ENCODE data around the gene LENG1. TPM values are rescaled to one million over a fixed set of nuclear protein-coding genes. Genes with fewer than 3 reads are reported as not detected.
"Not testable (repeated sequence)": the region's sequence is repeated elsewhere in the genome, so short reads cannot be mapped to it uniquely, and the experiment has no call there.

The LENG1 gene
- polyA plus RNA-seq (2013, experiment 1 of 2; ENCODE audit: insufficient read length) = 8.4 TPM
- polyA plus RNA-seq (2013, experiment 2 of 2; ENCODE audit: insufficient read length) = 8.2 TPM

DNA sequence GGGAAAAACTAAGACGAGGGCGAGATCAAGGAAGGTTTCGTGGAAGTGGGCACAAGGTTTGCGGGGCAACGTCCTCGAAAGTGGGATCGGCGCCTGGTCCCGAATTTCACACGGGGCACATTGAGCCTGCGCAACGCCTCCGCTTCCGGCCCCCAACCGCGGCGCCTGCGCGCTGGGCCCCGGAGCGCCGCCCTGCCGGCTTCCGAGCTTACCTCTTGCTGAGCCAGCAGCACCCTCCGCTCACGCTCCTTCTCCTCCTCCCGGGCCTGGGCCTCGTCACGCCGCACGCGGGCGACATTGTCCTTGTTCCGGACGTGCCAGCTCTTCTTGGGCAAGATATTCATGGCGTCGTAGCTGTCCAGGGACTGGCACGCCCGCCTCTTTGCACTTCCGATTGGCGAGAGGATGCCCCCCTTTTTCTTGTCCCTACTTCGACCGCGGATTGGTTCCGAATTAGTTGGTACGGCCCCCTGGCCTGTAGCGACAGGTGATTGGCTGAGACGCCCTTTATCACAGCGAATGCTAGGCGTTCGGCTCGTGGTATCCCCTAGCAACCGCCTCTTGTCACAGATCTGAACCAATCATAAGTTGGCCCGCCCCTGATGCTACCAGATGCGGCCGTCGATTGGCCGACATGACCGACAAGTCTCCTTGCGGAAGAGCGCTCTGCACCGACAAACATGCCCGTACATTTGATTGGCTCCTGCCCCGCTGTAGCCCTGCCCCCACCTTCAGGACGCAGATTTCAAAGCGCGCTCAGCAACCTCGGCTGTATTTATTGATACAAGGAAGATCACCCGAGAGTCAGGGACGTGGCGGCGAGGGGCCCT lies at the start of gene LENG1:
Gene LENG1 (minus strand): TSS at position 370 of the 830 bp plus-strand sequence. CDS start 26 bp downstream, at position 344.
- DNase-seq = peak; percentile 100

DNA sequence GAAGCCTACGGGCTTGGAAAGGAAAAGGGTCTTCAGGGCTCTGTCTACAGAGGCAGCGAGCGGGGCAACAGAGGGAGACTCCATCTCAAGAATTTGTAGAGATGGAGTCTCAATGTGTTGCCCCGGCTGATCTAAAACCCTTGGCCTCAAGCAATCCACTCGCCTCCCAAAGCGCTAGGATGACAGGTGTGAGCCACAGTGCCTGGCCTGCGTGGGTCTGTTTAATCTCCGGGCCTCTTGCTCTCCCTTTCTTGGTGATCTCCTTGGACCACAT lies 49.2 kb upstream of the LENG1 start:
- peak; percentile 8 for DNase-seq

DNA sequence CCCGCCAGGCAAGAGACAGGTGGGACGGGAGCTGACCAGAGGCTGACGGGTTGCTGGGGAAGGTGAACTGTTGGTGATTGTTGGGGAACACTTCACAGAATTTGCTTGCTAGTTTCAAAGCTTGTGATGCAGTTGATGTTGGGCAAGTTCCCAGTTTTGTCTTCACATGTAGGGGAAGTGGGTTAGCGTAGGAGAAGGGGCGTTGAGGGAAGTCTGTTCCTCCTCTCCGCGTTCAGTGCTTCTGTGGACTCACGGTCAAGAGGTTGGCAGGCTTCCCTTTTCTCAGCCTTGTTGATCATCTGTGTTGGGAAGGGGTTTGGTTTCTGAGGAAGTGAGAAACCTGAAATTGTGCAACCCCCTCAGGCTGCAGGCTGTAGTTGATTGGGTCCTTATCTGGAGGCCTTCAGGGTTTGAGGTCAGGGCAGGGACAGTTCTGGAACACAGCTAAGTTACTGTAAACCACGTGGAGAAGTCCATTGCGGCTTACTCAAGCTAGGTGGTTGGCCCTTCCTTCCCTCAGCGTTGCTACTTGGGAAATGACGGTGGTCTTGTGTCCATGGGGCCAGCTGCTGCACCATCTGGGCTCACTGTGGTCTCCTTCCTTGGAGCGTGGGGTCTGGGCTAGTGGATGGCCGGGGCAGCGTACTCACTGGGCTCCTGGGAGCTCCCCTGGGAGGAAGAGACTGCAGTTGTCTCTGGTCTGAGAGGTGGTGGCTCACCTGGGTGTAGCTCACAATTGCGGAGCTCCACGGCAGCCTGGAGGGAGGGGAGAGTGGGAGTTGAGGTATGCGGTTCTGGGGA lies 48.7 kb upstream of the LENG1 start:
- peak; percentile 45 for DNase-seq

DNA sequence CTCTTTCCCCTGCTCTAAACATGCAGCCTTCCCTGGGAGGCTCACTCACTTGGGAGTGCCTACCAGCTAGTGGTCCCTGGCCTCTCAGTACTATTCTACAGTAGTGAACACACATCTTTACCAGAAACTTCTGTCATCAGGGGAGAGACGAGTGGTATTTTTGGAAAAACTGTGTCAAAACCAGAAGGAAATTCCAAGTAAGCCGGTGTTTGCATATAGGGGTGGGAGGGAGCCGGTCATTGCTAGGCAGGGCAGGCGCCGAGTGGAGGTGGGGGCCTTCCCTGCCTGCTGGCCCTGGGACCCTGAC lies 48.1 kb upstream of the LENG1 start:
- DNase-seq = no peak

DNA sequence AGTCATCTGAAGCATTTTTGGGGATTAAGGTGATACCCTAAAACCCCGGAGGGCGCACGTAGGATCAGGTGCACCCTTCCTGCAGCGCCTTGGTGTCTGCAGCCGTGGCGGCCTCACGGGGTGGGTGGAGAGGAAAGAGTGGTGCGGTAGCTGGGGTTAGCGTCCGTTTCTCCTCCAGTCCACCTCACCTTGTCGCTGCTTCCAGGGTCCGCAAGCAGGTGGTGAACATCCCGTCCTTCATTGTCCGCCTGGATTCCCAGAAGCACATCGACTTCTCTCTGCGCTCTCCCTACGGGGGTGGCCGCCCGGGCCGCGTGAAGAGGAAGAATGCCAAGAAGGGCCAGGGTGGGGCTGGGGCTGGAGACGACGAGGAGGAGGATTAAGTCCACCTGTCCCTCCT lies 47.7 kb upstream of the LENG1 start:
- not testable (repeated sequence) for DNase-seq

DNA sequence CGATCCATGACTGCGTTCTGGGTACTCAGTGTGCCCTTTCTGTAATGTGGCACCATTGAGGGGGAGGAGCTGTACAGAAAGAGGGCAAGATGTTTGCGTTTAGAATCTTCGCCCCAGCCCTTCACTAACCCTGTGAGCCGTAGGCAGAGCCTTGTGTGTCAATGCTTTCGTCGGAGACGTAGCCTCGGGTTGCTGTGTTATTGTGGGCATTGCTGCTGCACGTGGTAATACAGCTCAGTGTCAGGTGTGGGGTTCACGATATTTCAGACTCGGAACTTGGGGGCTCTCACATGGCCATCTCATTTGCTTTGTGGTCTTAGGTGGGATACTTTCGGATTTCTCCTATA lies 47.3 kb upstream of the LENG1 start:
- no peak for DNase-seq

DNA sequence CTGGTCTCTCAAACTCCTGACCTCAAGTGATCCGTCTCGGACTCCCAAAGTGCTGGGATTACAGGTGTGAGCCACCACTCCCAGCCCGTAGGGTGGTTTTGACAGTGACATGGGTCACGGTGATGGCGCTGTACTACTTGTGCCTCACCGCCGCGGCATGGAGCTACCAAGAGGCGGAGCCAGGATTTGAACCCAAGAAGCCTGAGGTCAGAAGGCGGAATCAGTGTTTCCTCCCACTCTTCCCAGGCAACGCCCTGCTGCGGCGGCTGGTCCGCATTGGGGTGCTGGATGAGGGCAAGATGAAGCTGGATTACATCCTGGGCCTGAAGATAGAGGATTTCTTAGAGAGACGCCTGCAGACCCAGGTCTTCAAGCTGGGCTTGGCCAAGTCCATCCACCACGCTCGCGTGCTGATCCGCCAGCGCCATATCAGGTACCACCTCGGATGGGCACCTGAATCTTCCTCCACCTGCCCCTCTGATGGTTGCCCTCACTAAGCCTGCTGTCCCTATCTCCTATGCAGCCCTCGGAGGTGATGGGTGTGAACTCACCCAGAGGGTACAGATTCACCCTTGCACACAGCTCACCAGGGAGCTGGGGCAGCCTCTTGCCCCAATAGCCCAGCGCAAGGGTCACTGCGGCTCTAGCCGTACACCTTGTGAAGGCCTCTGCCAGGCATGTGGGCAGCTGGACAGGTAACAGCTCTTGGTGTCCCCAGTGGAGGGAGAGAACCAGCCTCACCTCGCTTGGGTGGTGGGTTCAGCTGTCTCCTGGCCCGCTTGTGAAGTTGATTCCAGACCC lies 46.7 kb upstream of the LENG1 start:
- no peak for DNase-seq

DNA sequence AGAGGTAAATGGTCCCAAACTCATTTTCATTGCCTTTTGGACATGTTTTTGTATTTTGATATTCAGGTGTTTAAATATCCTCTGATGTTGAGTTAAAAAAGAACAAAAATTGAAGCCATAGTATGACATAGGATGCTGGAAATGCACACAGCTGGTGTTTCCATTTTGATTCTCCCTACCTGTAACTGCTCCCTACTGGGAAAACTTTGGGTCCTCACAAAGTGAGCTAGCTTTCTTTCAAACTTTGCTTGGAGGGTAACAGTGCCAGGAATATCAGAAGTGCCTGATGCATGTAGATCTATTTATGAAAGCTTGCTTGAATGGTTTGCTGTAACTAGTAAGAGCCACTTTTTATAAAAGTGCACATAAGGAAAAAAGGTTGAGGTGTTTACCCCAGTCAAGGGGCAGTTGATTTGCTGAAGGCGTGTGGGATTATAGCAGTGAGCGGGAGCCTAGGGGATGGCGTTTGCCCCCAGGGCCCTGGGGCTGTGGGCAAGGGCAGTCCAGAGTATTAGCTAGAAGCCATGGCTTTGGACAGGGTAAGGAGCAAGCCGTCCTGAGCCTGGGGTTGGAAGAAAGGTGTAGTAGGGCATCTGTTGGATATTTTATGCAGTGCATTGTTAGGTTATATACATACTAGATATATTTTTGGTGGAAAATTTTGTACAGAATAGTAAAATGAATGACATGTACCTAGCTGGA lies 45.4 kb upstream of the LENG1 start:
- no peak for DNase-seq

DNA sequence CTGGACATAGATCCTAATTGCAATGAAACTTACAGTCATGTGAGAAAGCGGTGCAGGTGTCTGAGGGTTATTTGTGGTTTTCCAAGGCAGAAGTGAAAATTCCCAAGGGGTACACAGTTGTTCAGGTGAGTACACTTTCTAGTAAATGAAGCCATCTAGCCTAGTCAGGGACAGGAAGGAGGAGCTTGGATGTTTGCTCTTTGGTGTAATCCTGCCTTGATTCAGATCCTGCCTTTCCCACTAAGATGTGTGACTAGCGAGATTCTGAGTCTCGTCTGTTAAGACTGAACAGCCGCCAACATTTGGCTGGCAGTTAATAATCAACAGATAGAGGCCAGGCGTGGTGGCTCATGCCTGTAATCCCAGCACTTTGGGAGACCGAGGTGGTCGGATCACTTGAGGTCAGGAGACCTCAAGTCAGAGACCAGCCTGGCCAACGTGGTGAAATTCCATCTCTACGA lies 43.7 kb upstream of the LENG1 start:
- DNase-seq = no peak

DNA sequence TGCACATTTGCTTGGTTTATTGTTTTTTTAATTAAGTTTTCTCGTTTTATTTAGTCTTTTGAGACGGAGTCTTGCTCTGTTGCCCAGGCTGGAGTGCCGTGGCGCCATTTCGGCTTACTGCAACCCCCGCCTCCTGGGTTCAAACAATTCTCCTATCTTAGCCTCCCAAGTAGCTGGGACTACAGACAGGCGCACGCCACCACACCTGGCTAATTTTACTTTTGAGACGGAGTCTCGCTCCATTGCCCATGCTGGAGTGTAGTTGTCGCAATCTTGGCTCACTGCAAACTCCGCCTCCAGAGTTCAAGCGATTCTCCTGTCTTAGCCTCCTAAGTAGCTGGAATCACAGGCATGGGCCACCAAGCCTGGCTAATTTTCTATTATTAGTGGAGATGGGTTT lies 42.5 kb upstream of the LENG1 start:
- no peak for DNase-seq

DNA sequence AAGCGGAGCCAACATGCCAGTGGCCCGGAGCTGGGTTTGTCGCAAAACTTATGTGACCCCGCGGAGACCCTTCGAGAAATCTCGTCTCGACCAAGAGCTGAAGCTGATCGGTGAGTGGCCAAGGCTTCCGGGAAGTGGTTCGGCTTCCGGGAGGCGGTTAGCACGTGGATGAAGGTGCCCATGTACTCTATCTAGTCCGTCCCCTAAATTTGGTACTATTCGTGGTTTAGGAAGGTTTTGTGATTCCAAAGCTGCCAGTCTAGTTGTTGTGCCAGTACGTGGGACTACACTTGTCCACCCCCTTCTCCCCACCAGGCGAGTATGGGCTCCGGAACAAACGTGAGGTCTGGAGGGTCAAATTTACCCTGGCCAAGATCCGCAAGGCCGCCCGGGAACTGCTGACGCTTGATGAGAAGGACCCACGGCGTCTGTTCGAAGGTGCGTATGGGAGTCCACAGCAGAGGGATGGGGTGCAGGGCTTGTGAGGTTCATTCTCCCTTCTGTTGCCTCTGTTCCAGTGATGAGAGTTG lies 41.7 kb upstream of the LENG1 start:
- no peak for DNase-seq

DNA sequence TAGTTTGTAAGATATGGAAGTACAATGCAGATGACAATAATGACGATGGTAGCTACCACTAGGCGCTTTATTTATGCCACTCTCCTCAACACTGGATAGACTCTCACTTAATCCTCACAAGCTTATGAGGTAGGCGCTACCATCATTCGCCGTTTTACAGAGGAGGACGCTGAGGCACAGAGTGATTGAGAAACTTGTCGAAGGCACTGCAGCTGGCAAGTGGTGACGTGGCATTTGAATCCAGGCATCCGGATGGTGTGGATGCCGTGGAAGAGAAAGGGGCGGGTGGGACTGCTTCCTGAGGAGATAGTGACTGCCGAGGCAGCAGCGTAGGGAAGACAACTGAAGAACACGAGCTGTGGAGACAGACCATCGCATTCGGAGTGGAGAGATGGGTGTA lies 39.9 kb upstream of the LENG1 start:
- DNase-seq = no peak

DNA sequence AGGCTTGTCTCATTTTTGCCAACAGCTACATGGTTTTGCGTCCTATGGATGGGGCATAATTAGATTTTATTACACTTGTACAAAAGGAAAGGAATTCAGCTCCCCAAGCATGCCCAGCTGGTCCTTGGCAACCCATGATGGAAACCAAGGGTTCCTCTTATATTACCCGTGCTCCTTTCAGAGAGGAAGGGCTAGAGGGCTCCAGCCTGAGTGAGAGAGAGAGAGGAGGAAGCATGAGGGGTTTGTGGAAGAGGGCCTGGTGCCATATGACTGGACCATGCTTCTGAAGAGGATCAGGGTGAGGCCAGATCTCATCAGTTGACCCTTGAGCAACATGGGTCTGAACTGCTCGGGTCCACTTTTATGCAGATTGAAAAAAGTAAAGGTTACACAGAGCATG lies 37.6 kb upstream of the LENG1 start:
- no peak for DNase-seq

DNA sequence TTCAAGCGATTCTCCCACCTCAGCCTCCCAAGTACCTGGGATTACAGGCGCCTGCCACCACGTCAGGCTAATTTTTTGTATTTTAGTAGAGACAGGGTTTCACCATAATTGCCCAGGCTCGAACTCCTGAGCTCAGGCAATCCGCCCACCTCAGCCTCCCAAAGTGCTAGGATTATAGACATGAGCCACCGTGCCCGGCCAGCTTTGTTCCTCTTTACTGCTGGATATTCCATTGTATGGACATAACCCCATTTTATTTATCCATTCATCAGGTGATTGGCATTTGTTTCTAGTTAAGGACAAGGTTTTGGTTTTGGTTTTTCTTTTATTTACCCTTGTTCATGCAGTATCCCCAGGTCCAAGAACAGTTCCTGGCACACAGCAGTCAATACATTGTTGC lies 37.0 kb upstream of the LENG1 start:
- DNase-seq = no peak

DNA sequence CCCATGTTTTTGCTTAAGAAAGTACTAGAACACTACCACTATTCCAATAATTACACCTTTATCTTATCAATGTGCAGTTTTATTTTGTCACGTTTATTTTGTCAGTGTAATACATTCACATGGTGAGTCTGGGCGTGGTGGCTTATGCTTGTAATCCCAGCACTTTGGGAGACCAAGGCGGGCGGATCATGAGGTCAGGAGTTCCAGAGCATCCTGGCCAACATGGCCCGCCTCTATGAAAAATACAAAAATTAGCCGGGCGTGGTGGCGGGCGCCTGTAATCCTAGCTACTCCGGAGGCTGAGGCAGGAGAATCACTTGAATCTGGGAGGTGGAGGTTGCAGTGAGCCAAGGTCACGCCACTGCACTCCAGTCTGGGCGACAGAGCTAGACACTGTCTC lies 34.9 kb upstream of the LENG1 start:
- not testable (repeated sequence) for DNase-seq

DNA sequence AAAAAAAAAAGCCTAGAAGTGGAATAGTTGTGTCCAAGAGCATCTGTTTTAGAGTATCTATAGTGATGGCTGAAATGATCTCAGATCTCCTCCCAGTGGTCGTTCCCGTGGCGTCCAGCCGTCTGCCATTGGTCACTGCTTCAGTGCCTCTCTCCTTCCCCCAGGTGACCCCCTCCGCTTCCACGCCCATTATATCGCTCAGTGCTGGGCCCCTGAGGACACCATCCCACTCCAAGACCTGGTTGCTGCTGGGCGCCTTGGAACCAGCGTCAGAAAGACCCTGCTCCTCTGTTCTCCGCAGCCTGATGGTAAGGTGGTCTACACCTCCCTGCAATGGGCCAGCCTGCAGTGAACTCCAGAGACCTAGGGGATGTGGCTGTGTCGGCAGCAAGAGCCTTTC lies 33.5 kb upstream of the LENG1 start:
- DNase-seq = no peak

DNA sequence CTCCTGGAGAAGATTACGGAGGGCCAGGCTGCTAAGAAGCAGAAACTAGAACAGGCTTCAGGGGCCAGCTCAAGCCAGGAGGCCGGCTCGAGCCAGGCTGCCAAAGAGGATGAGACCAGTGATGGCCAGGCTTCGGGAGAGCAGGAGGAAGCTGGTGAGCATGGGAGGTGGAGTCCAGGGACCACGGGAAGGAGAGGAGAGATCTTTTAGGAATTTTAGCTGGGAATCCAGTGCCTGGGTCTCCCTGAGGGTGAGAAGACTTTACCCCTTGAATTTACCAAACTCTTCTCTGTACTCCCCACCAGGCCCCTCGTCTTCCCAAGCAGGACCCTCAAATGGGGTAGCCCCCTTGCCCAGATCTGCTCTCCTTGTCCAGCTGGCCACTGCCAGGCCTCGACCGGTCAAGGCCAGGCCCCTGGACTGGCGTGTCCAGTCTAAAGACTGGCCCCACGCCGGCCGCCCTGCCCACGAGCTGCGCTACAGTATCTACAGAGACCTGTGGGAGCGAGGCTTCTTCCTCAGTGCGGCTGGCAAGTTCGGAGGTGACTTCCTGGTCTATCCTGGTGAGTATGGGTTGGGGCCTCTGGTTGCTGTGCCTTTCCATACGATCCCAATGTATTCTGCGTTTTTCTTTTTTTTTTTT lies 32.4 kb upstream of the LENG1 start:
- no peak for DNase-seq

DNA sequence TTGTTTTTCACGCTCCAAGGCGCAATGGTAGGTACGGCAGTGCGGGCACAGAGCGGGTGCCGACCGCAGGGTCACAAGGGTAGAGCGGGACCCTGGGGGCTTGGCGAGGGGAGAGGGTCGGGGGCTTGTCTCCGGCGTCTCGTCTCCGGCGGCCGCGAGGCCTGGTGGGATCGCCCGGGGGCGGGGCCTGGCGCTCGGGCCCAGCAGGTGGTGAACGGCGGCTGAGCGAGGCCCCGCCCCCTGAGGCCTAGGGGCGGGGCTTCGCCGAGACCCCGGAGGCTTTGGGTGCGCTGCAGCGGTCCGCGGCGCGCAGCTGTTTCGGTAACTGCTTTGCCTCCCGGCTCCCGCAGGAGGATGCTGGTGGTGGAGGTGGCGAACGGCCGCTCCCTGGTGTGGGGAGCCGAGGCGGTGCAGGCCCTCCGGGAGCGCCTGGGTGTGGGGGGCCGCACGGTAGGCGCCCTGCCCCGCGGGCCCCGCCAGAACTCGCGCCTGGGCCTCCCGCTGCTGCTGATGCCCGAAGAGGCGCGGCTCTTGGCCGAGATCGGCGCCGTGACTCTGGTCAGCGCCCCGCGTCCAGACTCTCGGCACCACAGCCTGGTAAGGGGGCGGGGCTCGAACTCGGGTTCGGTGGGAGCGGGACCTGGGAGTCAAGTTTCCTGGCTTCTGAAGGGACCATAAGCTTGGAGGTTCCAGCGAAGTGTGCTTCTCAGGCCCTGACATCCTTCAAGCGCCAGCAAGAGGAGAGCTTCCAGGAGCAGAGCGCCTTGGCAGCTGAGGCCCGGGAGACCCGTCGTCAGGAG lies 31.7 kb upstream of the LENG1 start, which contains the start of gene TSEN34:
Gene TSEN34 (plus strand): TSS at position 298 of the 800 bp plus-strand sequence. CDS start 57 bp downstream, at position 355.
- peak; percentile 83 for DNase-seq

DNA sequence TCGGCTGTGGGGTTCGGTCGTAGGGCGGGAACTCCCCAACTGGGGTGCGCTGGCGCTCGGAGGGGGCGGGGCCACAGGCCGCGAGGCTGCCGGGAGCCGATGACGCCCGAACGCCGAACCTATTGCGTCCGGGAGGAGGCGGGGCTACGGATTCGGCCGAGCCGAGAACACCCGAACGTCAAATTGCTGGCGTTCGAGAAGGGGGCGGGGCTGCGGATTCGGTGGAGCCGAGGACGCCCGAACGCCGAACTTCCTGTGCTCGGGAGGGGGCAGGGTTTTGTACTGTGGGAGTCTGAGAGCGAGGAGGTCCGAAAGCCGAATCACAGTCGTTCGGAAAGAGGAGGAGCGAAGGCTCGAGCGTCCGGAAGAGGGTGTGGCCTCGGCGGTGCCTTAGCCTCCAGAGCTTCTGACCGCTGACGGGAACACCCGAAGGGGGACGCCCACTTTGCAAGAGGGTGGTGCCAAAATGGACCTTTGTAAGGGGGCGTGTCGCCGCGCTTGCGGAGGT lies 31.0 kb upstream of the LENG1 start:
- DNase-seq = peak; percentile 100

DNA sequence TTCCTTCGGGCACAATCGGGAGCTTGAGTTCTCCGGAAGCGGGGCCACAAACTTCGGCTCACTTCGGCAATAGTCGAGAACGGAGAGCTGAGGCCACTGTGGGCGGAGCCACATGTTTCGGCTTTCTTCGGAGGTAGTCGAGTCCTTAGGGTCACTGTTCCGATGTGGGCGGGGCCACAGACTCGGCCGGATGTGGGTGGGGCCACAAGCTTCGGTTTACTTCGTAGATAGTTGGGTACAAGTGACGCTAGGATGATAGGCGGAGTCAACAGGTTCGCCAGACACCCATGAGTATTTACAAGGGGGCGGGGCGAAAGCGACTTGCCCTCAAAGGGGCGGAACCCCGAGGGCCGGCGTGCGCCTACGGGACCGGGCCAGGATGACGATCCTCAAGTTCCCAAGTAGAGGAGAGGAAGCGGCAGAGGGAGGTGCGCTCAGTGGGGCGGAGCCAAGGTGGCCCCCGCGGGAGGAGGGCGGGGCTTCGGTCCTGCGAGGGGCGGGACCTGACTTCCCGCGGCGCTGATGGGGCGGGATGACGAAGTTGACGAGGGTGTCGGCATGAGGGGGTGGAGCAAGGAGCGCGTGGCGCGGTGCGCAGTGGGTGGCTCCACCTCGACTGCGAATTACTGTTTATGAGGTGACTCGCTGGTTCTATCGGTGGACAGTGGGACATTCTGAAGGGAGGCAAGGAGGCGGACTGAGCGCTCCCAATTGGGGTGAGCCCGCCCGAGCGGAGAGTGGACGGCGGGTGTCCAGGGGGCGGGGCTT lies 30.4 kb upstream of the LENG1 start:
- peak; percentile 100 for DNase-seq
